Gastroesophageal sphincter (tissue), 4 donors: Measurements from ENCODE around the gene SAMD14. TPM values are rescaled to one million over a fixed set of nuclear protein-coding genes. Genes with fewer than 3 reads are reported as not detected.

Experiments used
- ATAC-seq: fragments of 150-250 bp; one replicate; pipeline ENCODE4 v1.9.1; 2016; ENCODE audit warnings: mild to moderate bottlenecking, moderate library complexity
- H3K27ac ChIP-seq, 4 donors: fragments of 200-600 bp; sonication (generic) in 3 of 4; 1 replicate in 3 of 4; 2 replicates in 1 of 4; pipeline ENCODE4 v1.5.1; 2016 to 2019
- H3K27me3 ChIP-seq: fragments of 200-600 bp; sonication (generic); one replicate; pipeline ENCODE4 v1.5.1; 2019
- H3K36me3 ChIP-seq, 2 donors: fragments of 200-600 bp; sonication (generic); one replicate each; pipeline ENCODE4 v1.5.1; 2019; ENCODE audit warnings: control low read depth in 1 of 2
- H3K4me1 ChIP-seq, 3 donors: fragments of 200-600 bp; sonication (generic); 1 replicate in 2 of 3; 2 replicates in 1 of 3; pipeline ENCODE4 v1.5.1; 2016 to 2019; ENCODE audit warnings: control low read depth in 2 of 3
- H3K4me3 ChIP-seq, 2 donors: fragments of 200-600 bp; sonication (generic); one replicate each; pipeline ENCODE4 v1.5.1; 2019; ENCODE audit warnings: mild to moderate bottlenecking in 1 of 2, moderate library complexity in 1 of 2
- H3K9me3 ChIP-seq, 3 donors: fragments of 200-600 bp; sonication (generic); one replicate each; pipeline ENCODE4 v1.5.1; 2017 to 2019; ENCODE audit warnings: control low read depth in 2 of 3
- CTCF ChIP-seq, 4 experiments: fragments of 200-600 bp in 2 of 4; fragments of 450-650 bp in 2 of 4; sonication (generic) in 1 of 4; IDR thresholded peaks; one replicate each; pipeline ENCODE4 v1.5.1; 2017 to 2019; ENCODE audit warnings: antibody characterized with exemption in 4 of 4, mild to moderate bottlenecking in 2 of 4, moderate library complexity in 2 of 4
- EP300 ChIP-seq: sonication (generic); formaldehyde crosslinking; IDR thresholded peaks from one replicate; pipeline ENCODE4 v1.6.1; 2017; ENCODE audit warnings: antibody characterized with exemption, mild to moderate bottlenecking
- POLR2A ChIP-seq, 2 donors: fragments of 450-650 bp; IDR thresholded peaks; one replicate each; pipeline ENCODE4 v1.6.1; 2017; ENCODE audit warnings: antibody characterized with exemption in 2 of 2, mild to moderate bottlenecking in 2 of 2, moderate library complexity in 1 of 2
- POLR2AphosphoS5 ChIP-seq: sonication (generic); formaldehyde crosslinking; IDR thresholded peaks from one replicate; pipeline ENCODE4 v1.6.1; 2017; ENCODE audit warnings: antibody characterized with exemption
- WGBS, 2 donors: methylation state at CpG; one replicate each; pipeline ENCODE4 v1.1.5; 2018; ENCODE audit warnings: low coverage in 1 of 2; 5-methylcytosine and 5-hydroxymethylcytosine counted together
- total RNA-seq, 4 donors: library from RNA; depleted of rRNA; stranded (reverse); fragments of >200 nt; gene quantifications; one replicate each; pipeline ENCODE4 v1.1.0, GENCODE V29; 2016

SAMD14 gene
- total RNA-seq, 4 donors from 2014 or later = 1.3 to 2.8 (median 2.3) TPM

GRCh38 chr17:50171371-50172071 lies 41.6 kb upstream of the SAMD14 start:
- H3K4me1 ChIP-seq = peaks cover 0 to 79% (median 36%) of the 10 kb centered on the region in 3 donors
- WGBS, 2 donors = 83 to 100% methylated on average over 1 of the region's 17 CpGs
- H3K27me3 ChIP-seq = no peaks in the 10 kb centered on the region
- H3K4me3 ChIP-seq = no peak overlapping the region
- H3K36me3 ChIP-seq = peaks cover 0 to 31% of the 10 kb centered on the region in 2 donors
- no peak for TF ChIP-seq POLR2A (IDR thresholded peaks at IDR 0.05)
- TF ChIP-seq EP300 = no peak
- TF ChIP-seq CTCF (IDR thresholded peaks at IDR 0.05) = no peak
- TF ChIP-seq POLR2AphosphoS5 = no peak
- H3K27ac ChIP-seq = peak overlapping the region in 2 of 4 donors; percentile 86 to 87
- H3K9me3 ChIP-seq = no peaks in the 10 kb centered on the region
- no peak for ATAC-seq

- 74 to 75% methylated on average over 4 of the region's 10 CpGs for WGBS, 2 donors
- ATAC-seq = no peak
- no peaks in the 10 kb centered on the region for H3K27me3 ChIP-seq
- peaks cover 0 to 79% (median 30%) of the 10 kb centered on the region in 3 donors for H3K4me1 ChIP-seq
- TF ChIP-seq EP300 = no peak
- TF ChIP-seq CTCF (IDR thresholded peaks at IDR 0.05) = no peak
- no peak for TF ChIP-seq POLR2AphosphoS5
- TF ChIP-seq POLR2A (IDR thresholded peaks at IDR 0.05) = no peak
- H3K9me3 ChIP-seq = no peaks in the 10 kb centered on the region
- peak overlapping the region in 2 of 4 donors; percentile 87 to 90 for H3K27ac ChIP-seq
- H3K4me3 ChIP-seq = no peak overlapping the region
- peaks cover 0 to 31% of the 10 kb centered on the region in 2 donors for H3K36me3 ChIP-seq
These were observed 40.9 kb upstream of the SAMD14 start for GRCh38 chr17:50170662-50171370.

- 89% methylated on average over 3 of the region's 9 CpGs; no CpG with 5 or more reads in 1 of the 2 donors for WGBS, 2 donors
- ATAC-seq = no peak
- no peaks in the 10 kb centered on the region for H3K9me3 ChIP-seq
- TF ChIP-seq CTCF (IDR thresholded peaks at IDR 0.05) = no peak
- no peak for TF ChIP-seq EP300
- no peak for TF ChIP-seq POLR2AphosphoS5
- TF ChIP-seq POLR2A (IDR thresholded peaks at IDR 0.05) = no peak
- no peak overlapping the region for H3K4me3 ChIP-seq
- H3K36me3 ChIP-seq = peaks cover 0 to 27% of the 10 kb centered on the region in 2 donors
- peaks cover 0 to 79% (median 31%) of the 10 kb centered on the region in 3 donors for H3K4me1 ChIP-seq
- no peaks in the 10 kb centered on the region for H3K27me3 ChIP-seq
- peak overlapping the region in 3 of 4 donors; percentile 31 to 90 (median 55) for H3K27ac ChIP-seq
These were observed 40.0 kb upstream of the SAMD14 start for GRCh38 chr17:50169881-50170459.

GRCh38 chr17:50169121-50169764 lies 39.3 kb upstream of the SAMD14 start:
- WGBS, 2 donors = 34% methylated on average over 12 of the region's 14 CpGs; no CpG with 5 or more reads in 1 of the 2 donors
- ATAC-seq = peak; percentile 50
- Histone ChIP-seq H3K27ac (peak overlapping the region in 3 of 4 donors; percentile 32 to 90 (median 55)), H3K27me3 (no peaks in the 10 kb centered on the region), H3K36me3 (peaks cover 0 to 26% of the 10 kb centered on the region in 2 donors), H3K4me3 (no peak overlapping the region), H3K9me3 (no peaks in the 10 kb centered on the region), H3K4me1 (peaks cover 0 to 79% (median 32%) of the 10 kb centered on the region in 3 donors)
- TF ChIP-seq EP300 = no peak
- TF ChIP-seq POLR2A (IDR thresholded peaks at IDR 0.05) = no peak
- peak in 3 of 4 experiments; percentile 82 to 91 (median 88) for TF ChIP-seq CTCF (IDR thresholded peaks at IDR 0.05)
- no peak for TF ChIP-seq POLR2AphosphoS5
